HG03469 (cell line): Measurements from ENCODE around the gene RIN1.

Source experiments
- ATAC-seq: cut with Tn5 transposase; IDR thresholded peaks from one replicate; pipeline ENCODE4 v1.9.1; 2021; ENCODE audit warnings: mild to moderate bottlenecking, moderate library complexity, moderate number of reproducible peaks; ENCODE audit not compliant: unreplicated experiment

The RIN1 gene

GRCh38 chr11:66302656-66303055 lies 33.6 kb downstream of the RIN1 start:
- ATAC-seq, result no peak

DNA sequence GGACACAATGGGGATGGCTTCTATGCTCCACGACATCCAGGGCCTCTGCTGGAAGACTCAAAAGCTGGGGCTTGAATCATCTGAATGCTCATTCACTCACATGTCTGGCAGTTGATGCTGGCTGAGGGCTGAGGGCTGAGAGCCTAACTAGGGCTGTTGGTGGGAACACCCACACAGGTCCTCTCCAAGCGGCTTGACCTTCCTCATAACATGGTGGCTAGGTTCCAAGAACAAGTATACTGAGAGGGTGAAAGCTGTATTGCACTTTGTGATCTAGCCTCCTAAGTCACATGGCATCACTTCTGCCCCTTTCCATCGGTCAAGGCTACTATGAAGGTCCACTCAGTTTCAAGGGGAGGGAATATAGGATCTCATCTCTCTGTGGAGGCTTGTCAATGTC lies 37.0 kb downstream of the RIN1 start:
- no peak for ATAC-seq

DNA sequence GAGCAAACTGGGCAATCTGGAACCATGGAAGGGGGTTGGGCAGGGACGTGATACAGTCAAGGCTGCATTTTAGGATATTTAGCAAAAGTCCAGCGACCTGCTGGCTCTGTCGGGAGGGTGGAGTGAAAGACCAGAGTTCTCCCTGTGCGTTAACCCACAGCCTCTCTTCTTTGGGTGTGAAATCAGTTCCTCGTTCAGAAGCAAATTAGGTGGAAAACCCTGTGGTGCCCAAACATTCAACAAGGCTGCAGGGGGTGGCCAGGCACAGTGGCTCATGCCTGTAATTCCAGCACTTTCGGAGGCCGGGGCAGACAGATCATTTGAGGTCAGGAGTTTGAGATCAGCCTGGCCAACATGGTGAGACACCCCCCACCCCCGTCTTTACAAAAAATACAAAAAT lies 38.6 kb downstream of the RIN1 start:
- ATAC-seq, result no peak

GRCh38 chr11:66294626-66295620 lies 41.3 kb downstream of the RIN1 start:
- no peak for ATAC-seq

- no peak for ATAC-seq
These were observed 42.2 kb downstream of the RIN1 start for GRCh38 chr11:66293777-66294625.

- no peak for ATAC-seq
These were observed 42.9 kb downstream of the RIN1 start for GRCh38 chr11:66293352-66293751.

- no peak for ATAC-seq
These were observed 43.5 kb downstream of the RIN1 start for GRCh38 chr11:66292543-66293332.

- no peak for ATAC-seq
These were observed 44.3 kb downstream of the RIN1 start, which contains the start of gene TMEM151A for GRCh38 chr11:66291706-66292542. TMEM151A (plus strand) TSS chr11:66291894; CDS start chr11:66292014, 120 bp downstream.

DNA sequence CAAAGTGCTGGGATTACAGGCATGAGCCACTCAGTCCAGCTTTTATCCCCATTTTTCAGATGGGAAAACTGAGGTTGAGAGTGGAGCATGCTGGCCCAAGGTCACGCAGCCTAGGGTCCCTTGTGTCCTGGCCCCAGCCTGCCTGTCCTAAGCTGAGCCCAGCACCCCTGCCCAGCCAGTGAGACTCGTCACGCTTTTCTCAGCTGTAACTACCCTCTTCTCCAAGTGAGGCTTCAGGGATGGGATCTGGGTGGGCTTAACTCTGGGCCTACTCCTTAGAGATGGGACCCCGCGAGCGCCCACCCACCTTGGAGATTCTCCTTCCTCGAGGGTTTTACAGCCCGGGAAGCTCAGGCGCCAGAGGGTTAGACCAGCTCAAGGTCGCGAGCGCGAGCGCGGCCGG lies 44.9 kb downstream of the RIN1 start:
- no peak for ATAC-seq

- ATAC-seq, result no peak
These were observed 46.0 kb downstream of the RIN1 start for GRCh38 chr11:66290330-66290621.

DNA sequence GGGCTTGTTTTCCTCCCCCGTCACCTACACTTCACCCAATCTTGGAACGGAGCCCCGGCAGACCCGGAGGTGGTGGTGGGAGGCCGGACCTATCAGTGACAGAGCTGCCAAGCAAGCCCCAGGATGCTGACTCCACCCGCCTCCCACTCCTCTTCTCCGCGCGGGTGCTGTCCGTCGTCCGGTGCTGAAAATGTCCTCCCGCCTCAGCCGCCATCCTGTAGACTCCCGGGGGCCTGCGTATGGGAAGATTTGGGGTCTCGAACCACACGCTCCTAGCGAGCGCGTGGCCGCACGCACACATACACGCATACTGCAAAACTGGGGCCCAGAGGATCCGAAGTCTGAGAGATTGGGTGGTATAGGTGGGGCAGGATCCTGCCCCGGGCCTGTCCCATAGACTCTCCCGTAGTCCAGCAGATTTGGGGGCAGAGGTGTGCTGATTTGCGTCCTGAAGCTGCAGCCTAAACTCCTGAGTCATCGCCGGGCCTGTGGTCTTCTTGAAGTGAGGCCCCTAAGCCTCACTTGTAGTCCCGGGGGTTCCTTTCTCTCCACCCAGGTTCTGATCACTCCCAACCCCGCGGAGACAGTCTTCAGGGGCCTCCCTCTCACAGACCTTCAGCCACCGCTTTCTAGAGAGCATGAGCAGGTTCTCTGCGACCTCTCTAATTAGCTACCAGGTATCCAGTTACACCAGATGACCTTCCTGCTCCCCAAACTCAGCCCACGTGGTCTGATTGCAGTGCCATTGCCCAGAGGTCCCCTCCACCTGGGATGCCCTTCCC lies 46.5 kb downstream of the RIN1 start:
- peak; percentile 11 for ATAC-seq

- ATAC-seq, result peak; percentile 71
These were observed 47.3 kb downstream of the RIN1 start, which contains the start of gene YIF1A for GRCh38 chr11:66288671-66289547. YIF1A (minus strand) TSS chr11:66289143; CDS start chr11:66288985, 158 bp downstream.

DNA sequence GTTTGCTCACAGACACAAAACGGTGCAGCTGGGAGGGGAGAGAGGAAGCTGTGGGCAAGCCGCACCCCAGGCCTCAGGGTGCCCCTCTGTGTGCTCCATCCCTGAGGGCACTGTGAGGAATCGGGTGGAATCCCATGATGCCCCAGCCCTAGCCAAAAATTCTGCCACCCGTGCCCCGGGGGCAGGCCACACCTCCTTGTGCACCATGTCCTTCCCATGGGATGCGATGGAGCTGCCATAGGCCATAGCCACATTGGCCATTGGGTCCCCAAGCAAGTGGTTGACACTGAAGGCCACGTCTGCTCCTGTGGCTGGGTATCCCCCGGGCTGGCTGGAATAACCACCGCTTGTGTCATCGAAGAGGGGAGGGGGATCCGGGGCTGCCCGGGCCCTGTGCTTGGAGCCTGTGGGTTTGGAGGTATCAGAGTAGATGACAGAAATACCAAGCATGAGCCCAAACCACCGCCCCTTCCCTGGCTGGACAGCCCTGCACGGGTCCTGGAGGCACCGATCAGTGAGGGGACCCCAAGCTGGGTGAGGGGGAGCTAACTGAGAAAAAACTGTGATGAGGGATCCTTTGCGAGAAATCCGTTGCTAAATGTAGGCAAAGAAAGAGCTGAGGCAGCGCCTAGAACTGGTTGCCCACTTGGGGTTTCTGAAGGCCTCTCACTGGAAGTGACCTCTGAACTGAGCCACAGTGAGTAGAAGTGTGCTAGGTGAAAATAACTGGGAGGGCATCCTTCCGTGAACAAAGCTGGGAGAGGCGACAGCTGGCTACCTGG lies 48.2 kb downstream of the RIN1 start:
- ATAC-seq, result no peak

GRCh38 chr11:66287211-66287888 lies 48.9 kb downstream of the RIN1 start:
- ATAC-seq, result no peak

- ATAC-seq, result no peak
These were observed 49.5 kb downstream of the RIN1 start for GRCh38 chr11:66286699-66287098.

DNA sequence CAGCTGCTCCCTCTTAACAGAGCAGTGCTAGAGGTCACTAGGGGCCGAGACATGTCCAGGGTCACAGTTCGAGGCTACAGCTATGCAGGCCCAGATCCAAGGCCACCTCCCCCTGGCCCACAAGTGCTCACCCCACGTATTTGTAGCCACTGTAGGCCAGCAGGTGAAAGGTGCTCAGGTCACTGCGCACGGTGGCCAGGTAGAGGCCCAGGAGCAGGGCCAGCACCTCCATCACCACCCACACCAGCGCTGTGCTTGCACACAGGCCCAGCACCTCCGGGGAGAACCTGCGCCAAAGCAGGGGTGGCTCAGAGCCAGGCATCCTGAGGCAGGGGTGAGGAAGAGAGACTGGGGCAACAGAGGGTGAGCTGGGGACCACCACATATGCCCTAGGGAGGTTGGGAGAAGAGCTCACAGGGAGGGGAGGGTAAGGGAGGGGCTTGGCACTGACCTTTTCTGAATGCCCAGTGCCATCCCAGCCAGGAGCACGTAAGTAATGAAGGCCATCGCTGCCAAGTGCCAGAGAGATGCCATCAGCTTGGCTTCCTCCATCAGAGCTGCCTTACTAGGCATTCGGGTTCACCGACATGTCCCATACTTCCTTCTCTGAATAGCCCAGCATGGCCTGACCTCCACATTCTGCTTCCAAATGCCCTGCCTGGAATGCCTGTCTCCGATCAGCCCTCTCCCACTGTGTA lies 50.8 kb downstream of the RIN1 start:
- ATAC-seq, result no peak
